CD4-positive, alpha-beta T cell treated with Interferon gamma for 1 hour (primary cell): ENCODE data around the gene ERBB2.
"Not testable (repeated sequence)": the region's sequence is repeated elsewhere in the genome, so short reads cannot be mapped to it uniquely, and the experiment has no call there.

Experiments
- DNase-seq: peaks from one replicate; pipeline ENCODE4 v3.0.0-alpha.2; 2020

Gene ERBB2

GRCh38 chr17:39705786-39706348 is 6.0 kb downstream of the ERBB2 start:
- DNase-seq: no peak

DNA sequence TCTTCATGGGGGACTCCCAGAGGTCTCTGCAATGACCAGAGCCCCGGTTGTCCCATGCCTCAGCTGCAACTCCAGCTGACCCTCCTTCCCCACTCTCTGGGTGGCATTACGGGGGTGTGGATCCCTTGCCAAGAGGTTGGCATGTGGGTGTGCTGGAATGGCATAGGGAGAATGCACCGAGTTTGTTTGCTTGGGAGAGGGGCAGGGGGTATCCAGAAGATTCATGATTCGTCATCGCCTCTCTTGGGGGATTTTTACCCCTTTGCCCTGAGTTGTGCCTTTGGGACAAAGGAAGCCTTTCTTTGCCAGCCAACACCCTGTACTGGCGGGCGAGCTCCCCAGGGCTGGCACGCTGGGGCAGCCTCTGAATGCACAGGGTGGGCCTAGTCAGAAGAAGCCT is 6.5 kb downstream of the ERBB2 start:
- DNase-seq: no peak

GRCh38 chr17:39706921-39707337 is 7.1 kb downstream of the ERBB2 start:
- DNase-seq: no peak

- DNase-seq: no peak
These were observed 9.6 kb downstream of the ERBB2 start for GRCh38 chr17:39709319-39709997.

- no peak for DNase-seq
These were observed 10.4 kb downstream of the ERBB2 start for GRCh38 chr17:39709998-39710964.

- DNase-seq: not testable (repeated sequence)
These were observed 11.2 kb downstream of the ERBB2 start for GRCh38 chr17:39711071-39711470.

- no peak for DNase-seq
These were observed 12.0 kb downstream of the ERBB2 start for GRCh38 chr17:39711851-39712250.

GRCh38 chr17:39714234-39714633 is 14.4 kb downstream of the ERBB2 start:
- no peak for DNase-seq

- no peak for DNase-seq
These were observed 15.7 kb downstream of the ERBB2 start for GRCh38 chr17:39715375-39716072.

- DNase-seq: no peak
These were observed 16.4 kb downstream of the ERBB2 start for GRCh38 chr17:39716073-39716818.

DNA sequence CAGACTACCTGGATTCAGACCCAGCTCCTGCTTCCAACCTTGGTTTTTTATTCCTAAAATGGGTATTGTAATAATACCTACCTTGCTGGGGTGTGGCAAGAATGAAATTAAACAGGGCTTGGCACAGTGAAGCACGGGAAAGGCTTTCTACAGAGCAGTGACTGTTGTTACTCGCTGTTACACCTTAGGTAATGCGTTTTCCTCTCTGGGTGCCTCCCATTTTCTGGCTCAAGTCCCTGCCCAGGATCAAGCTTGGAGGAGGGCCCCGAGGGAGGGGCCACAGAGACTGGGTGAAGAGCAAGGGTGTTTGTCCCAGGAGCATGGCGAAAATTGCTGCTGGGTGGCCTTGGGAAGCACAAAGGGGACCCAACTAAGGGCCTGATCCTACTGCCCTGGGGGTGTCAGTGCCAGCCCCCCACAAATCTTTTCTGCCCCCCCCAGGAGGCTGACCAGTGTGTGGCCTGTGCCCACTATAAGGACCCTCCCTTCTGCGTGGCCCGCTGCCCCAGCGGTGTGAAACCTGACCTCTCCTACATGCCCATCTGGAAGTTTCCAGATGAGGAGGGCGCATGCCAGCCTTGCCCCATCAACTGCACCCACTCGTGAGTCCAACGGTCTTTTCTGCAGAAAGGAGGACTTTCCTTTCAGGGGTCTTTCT is 17.1 kb downstream of the ERBB2 start:
- no peak for DNase-seq

DNA sequence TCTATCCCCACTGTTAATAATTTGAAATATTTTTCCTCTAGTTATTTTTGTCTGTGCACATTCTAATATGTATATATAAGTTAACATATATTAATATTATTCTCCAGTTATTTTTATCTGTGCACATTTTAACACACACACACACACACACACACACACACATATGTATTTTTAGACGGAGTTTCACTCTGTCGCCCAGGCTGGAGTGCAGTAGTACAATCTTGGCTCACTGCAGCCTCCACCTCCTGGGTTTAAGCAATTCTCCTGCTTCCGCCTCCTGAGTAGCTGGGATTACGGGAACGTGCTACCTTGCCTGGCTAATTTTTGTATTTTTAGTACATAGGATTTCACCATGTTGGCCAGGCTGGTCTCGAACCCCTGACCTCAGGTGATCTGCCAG is 17.8 kb downstream of the ERBB2 start:
- DNase-seq: no peak

- no peak for DNase-seq
These were observed 19.9 kb downstream of the ERBB2 start for GRCh38 chr17:39719563-39720355.

DNA sequence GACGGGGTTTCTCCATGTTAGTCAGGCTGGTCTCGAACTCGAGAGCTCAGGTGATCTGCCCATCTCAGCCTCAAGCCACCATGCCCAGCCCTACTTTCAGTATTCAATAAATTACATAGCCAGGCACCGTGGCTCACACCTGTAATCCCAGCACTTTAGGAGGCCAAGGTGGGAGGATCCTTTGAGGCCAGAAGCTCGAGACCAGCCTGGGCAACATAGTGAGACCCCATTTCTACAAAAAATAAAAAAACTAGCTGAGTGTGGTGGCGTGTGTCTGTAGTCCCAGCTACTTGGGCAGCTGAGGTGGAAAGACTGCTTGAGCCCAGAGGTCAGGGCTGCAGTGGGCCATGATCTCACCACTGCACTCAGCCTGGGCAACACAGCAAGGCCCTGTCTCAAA is 22.2 kb downstream of the ERBB2 start:
- no peak for DNase-seq

- DNase-seq: no peak
These were observed 23.3 kb downstream of the ERBB2 start for GRCh38 chr17:39722965-39723848.

DNA sequence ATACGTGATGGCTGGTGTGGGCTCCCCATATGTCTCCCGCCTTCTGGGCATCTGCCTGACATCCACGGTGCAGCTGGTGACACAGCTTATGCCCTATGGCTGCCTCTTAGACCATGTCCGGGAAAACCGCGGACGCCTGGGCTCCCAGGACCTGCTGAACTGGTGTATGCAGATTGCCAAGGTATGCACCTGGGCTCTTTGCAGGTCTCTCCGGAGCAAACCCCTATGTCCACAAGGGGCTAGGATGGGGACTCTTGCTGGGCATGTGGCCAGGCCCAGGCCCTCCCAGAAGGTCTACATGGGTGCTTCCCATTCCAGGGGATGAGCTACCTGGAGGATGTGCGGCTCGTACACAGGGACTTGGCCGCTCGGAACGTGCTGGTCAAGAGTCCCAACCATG is 24.9 kb downstream of the ERBB2 start:
- DNase-seq: no peak

- not testable (repeated sequence) for DNase-seq
These were observed 26.1 kb downstream of the ERBB2 start for GRCh38 chr17:39725923-39726322.

- DNase-seq: no peak
These were observed 26.8 kb downstream of the ERBB2 start for GRCh38 chr17:39726617-39727016.

DNA sequence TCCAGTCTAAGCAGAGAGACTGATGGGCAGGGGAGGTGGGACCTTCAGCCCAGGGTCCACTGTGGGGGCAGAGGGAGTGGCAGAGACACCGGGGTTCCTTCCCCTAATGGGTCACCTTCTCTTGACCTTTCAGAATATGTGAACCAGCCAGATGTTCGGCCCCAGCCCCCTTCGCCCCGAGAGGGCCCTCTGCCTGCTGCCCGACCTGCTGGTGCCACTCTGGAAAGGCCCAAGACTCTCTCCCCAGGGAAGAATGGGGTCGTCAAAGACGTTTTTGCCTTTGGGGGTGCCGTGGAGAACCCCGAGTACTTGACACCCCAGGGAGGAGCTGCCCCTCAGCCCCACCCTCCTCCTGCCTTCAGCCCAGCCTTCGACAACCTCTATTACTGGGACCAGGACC is 27.7 kb downstream of the ERBB2 start:
- DNase-seq: no peak

DNA sequence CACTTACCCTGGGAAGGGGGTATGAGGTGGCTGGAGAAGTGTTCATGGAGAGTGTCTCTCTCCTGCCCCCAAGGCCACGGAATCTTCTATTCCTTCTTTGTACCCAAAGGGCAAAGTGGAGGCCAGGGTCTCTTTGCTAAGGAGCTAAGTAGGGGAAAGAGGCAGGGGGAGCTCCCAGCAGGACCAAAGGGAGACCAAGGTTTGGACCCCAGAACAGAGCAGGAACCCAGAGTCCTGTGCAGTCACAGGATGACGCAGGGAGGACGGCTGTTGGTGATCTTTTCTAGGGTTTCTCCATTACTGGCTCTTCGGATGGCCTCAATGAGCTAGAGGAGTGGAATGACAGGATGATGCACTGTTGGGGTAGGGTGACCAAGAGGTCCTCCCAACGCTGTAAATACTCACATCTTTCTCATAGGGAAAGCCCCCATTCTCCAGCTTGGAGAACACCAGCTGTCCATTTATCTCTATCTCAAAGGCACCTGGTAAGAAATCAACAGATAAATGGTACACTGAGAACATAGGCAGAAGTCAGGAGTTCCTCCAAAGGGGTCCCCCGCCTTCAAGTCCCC is 29.5 kb downstream of the ERBB2 start:
- DNase-seq: no peak
